CD14-positive monocyte (primary cell): ENCODE measurements around the gene S1PR4. TPM values are rescaled to one million over a fixed set of nuclear protein-coding genes. Genes with fewer than 3 reads are reported as not detected.

ENCODE experiments used
- DNase-seq, 3 donors: peaks; one replicate each; pipeline ENCODE4 v3.0.0-alpha.2; 2011 to 2022
- H2AFZ ChIP-seq: 2 replicates; pipeline ENCODE4 v1.6.0; 2012; ENCODE audit warnings: mild to moderate bottlenecking, low read depth, low read length, inconsistent platforms; ENCODE audit not compliant: insufficient read depth, poor library complexity, severe bottlenecking
- H3K27ac ChIP-seq, 2 donors: 1 replicate in 1 of 2; 2 replicates in 1 of 2; pipeline ENCODE4 v1.5.1; 2012 to 2013; ENCODE audit warnings: low read length in 2 of 2, control low read depth in 1 of 2, inconsistent platforms in 1 of 2, low read depth in 1 of 2, mild to moderate bottlenecking in 1 of 2
- H3K27me3 ChIP-seq, 2 donors: one replicate each; pipeline versions ENCODE4 v1.6.0 to v1.6.1; 2011 to 2013; ENCODE audit warnings: low read length in 2 of 2; ENCODE audit not compliant: control insufficient read depth in 2 of 2, insufficient read depth in 2 of 2
- H3K36me3 ChIP-seq, 2 donors: replicated peaks in 1 of 2; 1 replicate in 1 of 2; 2 replicates in 1 of 2; pipeline versions ENCODE4 v1.5.1 to v1.6.1; 2012 to 2013; ENCODE audit warnings: low read length in 2 of 2, control low read depth in 1 of 2, inconsistent platforms in 1 of 2, mild to moderate bottlenecking in 1 of 2; ENCODE audit not compliant: insufficient read depth in 2 of 2, control insufficient read depth in 1 of 2
- H3K4me1 ChIP-seq, 2 donors: 1 replicate in 1 of 2; 2 replicates in 1 of 2; pipeline versions ENCODE4 v1.5.1 to v1.6.1; 2012 to 2013; ENCODE audit warnings: low read length in 2 of 2, control low read depth in 1 of 2, inconsistent platforms in 1 of 2, mild to moderate bottlenecking in 1 of 2, moderate library complexity in 1 of 2; ENCODE audit not compliant: insufficient read depth in 2 of 2, control insufficient read depth in 1 of 2
- H3K4me2 ChIP-seq: replicated peaks from 2 replicates; pipeline ENCODE3; 2012; ENCODE audit warnings: low read length, moderate library complexity, mild to moderate bottlenecking; ENCODE audit not compliant: poor library complexity, severe bottlenecking; ENCODE audit errors: extremely low read depth
- H3K4me3 ChIP-seq, 3 experiments: fragments of 200-600 bp in 1 of 3; sonication (generic) in 1 of 3; replicated peaks in 1 of 3; 1 replicate in 2 of 3; 2 replicates in 1 of 3; pipeline ENCODE4 v1.5.1; 2011 to 2013; ENCODE audit warnings: low read length in 3 of 3, mild to moderate bottlenecking in 3 of 3, control low read depth in 2 of 3, low read depth in 2 of 3, inconsistent platforms in 1 of 3, moderate library complexity in 1 of 3
- H3K79me2 ChIP-seq: 2 replicates; pipeline ENCODE4 v1.6.0; 2012; ENCODE audit warnings: mild to moderate bottlenecking, control low read depth, inconsistent platforms, low read length, moderate library complexity; ENCODE audit not compliant: insufficient read depth
- H3K9ac ChIP-seq: 2 replicates; pipeline ENCODE4 v1.6.0; 2017; ENCODE audit warnings: low read length, mild to moderate bottlenecking; ENCODE audit not compliant: insufficient read depth, poor library complexity, severe bottlenecking
- H3K9me3 ChIP-seq, 2 donors: replicated peaks in 1 of 2; 1 replicate in 1 of 2; 2 replicates in 1 of 2; pipeline versions ENCODE4 v1.5.1 to v1.6.1; 2012 to 2013; ENCODE audit warnings: low read length in 2 of 2, control low read depth in 1 of 2; ENCODE audit not compliant: control insufficient read depth in 1 of 2, insufficient read depth in 1 of 2
- H4K20me1 ChIP-seq: 2 replicates; pipeline ENCODE4 v1.6.0; 2012; ENCODE audit warnings: mild to moderate bottlenecking, low read length, control low read depth, moderate library complexity; ENCODE audit not compliant: insufficient read depth
- H3K27ac Mint-ChIP-seq, 7 donors: one replicate each; pipeline ENCODE4 v1.8.0; 2020; ENCODE audit warnings: mild to moderate bottlenecking in 7 of 7, mixed read lengths in 7 of 7, moderate library complexity in 6 of 7, inconsistent platforms in 2 of 7
- H3K27me3 Mint-ChIP-seq, 3 donors: one replicate each; pipeline ENCODE4 v1.8.0; 2021 to 2022; ENCODE audit warnings: low read depth in 3 of 3, mild to moderate bottlenecking in 3 of 3, mixed read lengths in 3 of 3, moderate library complexity in 3 of 3, inconsistent platforms in 1 of 3
- H3K36me3 Mint-ChIP-seq, 2 donors: one replicate each; pipeline ENCODE4 v1.8.0; 2020; ENCODE audit warnings: mixed read lengths in 2 of 2, inconsistent platforms in 1 of 2, mild to moderate bottlenecking in 1 of 2
- H3K4me1 Mint-ChIP-seq: one replicate; pipeline ENCODE4 v1.8.0; 2020; ENCODE audit warnings: mild to moderate bottlenecking, mixed read lengths
- H3K4me3 Mint-ChIP-seq, 2 donors: one replicate each; pipeline ENCODE4 v1.8.0; 2020; ENCODE audit warnings: mild to moderate bottlenecking in 2 of 2, mixed read lengths in 2 of 2, moderate library complexity in 1 of 2
- H3K9me3 Mint-ChIP-seq, 7 donors: one replicate each; pipeline ENCODE4 v1.8.0; 2020 to 2022; ENCODE audit warnings: mixed read lengths in 7 of 7, mild to moderate bottlenecking in 6 of 7, moderate library complexity in 6 of 7, inconsistent platforms in 2 of 7
- WGBS: methylation state at CpG from one replicate; pipeline ENCODE4 v1.1.5; 2013; ENCODE audit warnings: missing lambda C conversion rate; ENCODE audit not compliant: insufficient coverage; 5-methylcytosine and 5-hydroxymethylcytosine counted together
- intact Hi-C, 2 donors: fragments of 100-400 bp; cut with micrococcal nuclease; formaldehyde crosslinking; loops; one replicate each; pipeline versions ENCODE4 v1.15.0 to v1.15.1; 2023
- polyA minus RNA-seq: library from RNA; depleted of rRNA, polyadenylated mRNA; stranded (reverse); fragments of >200 nt; gene quantifications from 2 replicates; pipeline ENCODE4 v1.2.3, GENCODE V29; 2012
- polyA plus RNA-seq, 3 donors: library from polyadenylated mRNA; depleted of rRNA in 1 of 3; unstranded in 2 of 3; stranded (reverse) in 1 of 3; fragments of 300-500 nt in 2 of 3; fragments of >200 nt in 1 of 3; fragmentation: Illumina TruSeq in 2 of 3; gene quantifications; 1 replicate in 2 of 3; 2 replicates in 1 of 3; pipeline ENCODE4 v1.2.3, GENCODE V29; 2012 to 2021
- total RNA-seq, 12 experiments: library from RNA in 1 of 12; stranded (reverse) in 1 of 12; fragments of 120-200 nt in 1 of 12; gene quantifications; one replicate each; pipeline ENCODE4 v1.2.4 and lab custom pipeline; 2013 to 2026; ENCODE audit warnings: mixed read lengths in 6 of 12, inconsistent platforms in 1 of 12
- TF ChIP-seq, protein P1 (sequence below): fragments of 200-600 bp; IDR thresholded peaks from one replicate; pipeline ENCODE4 v1.8.0; 2022; ENCODE audit warnings: antibody characterized with exemption, mild to moderate bottlenecking

Gene S1PR4, protein sequence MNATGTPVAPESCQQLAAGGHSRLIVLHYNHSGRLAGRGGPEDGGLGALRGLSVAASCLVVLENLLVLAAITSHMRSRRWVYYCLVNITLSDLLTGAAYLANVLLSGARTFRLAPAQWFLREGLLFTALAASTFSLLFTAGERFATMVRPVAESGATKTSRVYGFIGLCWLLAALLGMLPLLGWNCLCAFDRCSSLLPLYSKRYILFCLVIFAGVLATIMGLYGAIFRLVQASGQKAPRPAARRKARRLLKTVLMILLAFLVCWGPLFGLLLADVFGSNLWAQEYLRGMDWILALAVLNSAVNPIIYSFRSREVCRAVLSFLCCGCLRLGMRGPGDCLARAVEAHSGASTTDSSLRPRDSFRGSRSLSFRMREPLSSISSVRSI
- total RNA-seq (2013), result 92.2 TPM
- polyA plus RNA-seq (100 to 1,000 TPM in 2 of 3 donors, 10 to 100 TPM in 1; 28.5 to 131 (median 105) TPM), polyA minus RNA-seq (112 and 160 TPM in 2 replicates), total RNA-seq (lab: John Stamatoyannopoulos, UW) (2.2 to 51.8 (median 26.6) reads per million in 11 experiments)

DNA sequence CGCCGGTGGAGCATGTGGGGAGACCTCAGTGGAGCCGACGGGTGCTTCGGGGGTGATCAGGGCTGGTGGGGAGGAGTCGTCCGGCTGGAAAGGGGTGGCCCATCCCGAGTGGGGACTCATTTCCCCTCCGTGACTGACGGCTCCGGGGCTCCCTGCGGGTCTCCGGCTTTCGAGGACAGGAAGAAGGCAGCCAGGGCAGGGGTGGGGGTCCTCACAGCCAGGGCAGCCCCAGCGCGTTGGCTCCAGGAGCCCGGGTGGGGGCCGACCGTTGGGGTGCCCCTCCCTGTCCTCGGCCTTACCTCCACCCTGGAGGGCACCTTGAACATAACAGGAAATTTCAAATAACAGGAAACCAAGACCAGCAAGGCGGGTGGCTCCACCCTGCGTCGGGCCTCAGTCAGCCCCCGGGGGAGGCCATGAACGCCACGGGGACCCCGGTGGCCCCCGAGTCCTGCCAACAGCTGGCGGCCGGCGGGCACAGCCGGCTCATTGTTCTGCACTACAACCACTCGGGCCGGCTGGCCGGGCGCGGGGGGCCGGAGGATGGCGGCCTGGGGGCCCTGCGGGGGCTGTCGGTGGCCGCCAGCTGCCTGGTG lies at the start of gene S1PR4:
Gene S1PR4, plus strand, starts transcription at position 393 of the 596 bp plus-strand sequence. Its CDS starts 24 bp downstream, at position 417.
- H3K9me3 Mint-ChIP-seq, result peaks cover 0 to 3% (median 0%) of the 10 kb centered on the region in 7 donors
- H3K27ac ChIP-seq, result peak within 1 kb of the TSS; percentile 87 to 91
- peaks cover 31% of the 10 kb centered on the region for H4K20me1 ChIP-seq
- peaks cover 58 to 71% of the 10 kb centered on the region in 2 donors for H3K4me1 ChIP-seq
- H3K36me3 Mint-ChIP-seq, result peaks cover 8 to 11% of the 10 kb centered on the region in 2 donors
- peaks cover 38% of the 10 kb centered on the region for H3K4me1 Mint-ChIP-seq
- peak within 1 kb of the TSS; percentile 64 to 94 (median 90) for H3K4me3 ChIP-seq
- under 1% methylated on average over 37 of the region's 42 CpGs for WGBS
- peak; percentile 36 to 45 (median 39) for DNase-seq
- peak within 1 kb of the TSS; percentile 92 to 99 for H3K4me3 Mint-ChIP-seq
- peak within 1 kb of the TSS; percentile 85 for H3K4me2 ChIP-seq
- H2AFZ ChIP-seq, result peak within 1 kb of the TSS; percentile 71
- intact Hi-C loops, result loop anchor here in 1 of 2 donors (5.0 kb wide), 1 partner anchor 36 kb away; no protein-coding TSS in a partner anchor
- H3K79me2 ChIP-seq, result peaks cover 70% of the 10 kb centered on the region
- TF ChIP-seq, protein P1, sequence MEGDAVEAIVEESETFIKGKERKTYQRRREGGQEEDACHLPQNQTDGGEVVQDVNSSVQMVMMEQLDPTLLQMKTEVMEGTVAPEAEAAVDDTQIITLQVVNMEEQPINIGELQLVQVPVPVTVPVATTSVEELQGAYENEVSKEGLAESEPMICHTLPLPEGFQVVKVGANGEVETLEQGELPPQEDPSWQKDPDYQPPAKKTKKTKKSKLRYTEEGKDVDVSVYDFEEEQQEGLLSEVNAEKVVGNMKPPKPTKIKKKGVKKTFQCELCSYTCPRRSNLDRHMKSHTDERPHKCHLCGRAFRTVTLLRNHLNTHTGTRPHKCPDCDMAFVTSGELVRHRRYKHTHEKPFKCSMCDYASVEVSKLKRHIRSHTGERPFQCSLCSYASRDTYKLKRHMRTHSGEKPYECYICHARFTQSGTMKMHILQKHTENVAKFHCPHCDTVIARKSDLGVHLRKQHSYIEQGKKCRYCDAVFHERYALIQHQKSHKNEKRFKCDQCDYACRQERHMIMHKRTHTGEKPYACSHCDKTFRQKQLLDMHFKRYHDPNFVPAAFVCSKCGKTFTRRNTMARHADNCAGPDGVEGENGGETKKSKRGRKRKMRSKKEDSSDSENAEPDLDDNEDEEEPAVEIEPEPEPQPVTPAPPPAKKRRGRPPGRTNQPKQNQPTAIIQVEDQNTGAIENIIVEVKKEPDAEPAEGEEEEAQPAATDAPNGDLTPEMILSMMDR, result no peak
- H3K9me3 ChIP-seq, result no peaks in the 10 kb centered on the region
- no peaks in the 10 kb centered on the region for H3K27me3 ChIP-seq
- peak within 1 kb of the TSS; percentile 93 to 99 (median 96) for H3K27ac Mint-ChIP-seq
- H3K27me3 Mint-ChIP-seq, result peaks cover 0 to 10% (median 0%) of the 10 kb centered on the region in 3 donors
- peaks cover 0 to 5% of the 10 kb centered on the region in 2 donors for H3K36me3 ChIP-seq
- H3K9ac ChIP-seq, result peak within 1 kb of the TSS; percentile 90

DNA sequence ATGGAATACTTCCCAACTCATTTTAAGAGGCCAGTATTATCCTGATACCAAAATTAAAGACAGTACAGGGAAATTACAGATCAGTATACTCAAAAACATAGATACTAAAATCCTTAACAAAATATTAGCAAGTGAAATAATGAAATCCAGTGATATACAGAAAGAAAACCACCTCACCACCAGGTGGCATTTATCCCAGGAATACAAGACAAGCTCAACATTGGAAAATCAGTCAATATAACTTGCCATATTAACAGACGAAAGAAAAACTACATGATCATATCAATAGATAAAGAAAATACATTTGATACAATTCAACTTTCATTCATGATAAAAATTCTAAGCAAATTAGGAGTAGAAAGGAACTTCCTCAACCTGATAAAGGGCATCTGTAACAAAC lies 49.5 kb upstream of the S1PR4 start:
- peak in 2 of 3 donors; percentile 40 to 46 for DNase-seq
- Histone ChIP-seq H3K27ac (no peak overlapping the region), H2AFZ (no peak overlapping the region), H3K4me1 (peaks cover 32 to 35% of the 10 kb centered on the region in 2 donors), H3K4me2 (no peak overlapping the region), H3K79me2 (no peaks in the 10 kb centered on the region), H3K9me3 (no peaks in the 10 kb centered on the region), H4K20me1 (no peaks in the 10 kb centered on the region), H3K27me3 (no peaks in the 10 kb centered on the region), H3K36me3 (no peaks in the 10 kb centered on the region), H3K9ac (no peak overlapping the region), H3K4me3 (no peak overlapping the region)
- intact Hi-C loops, result loop anchor here (5.0 kb wide), 1 partner anchor 33 kb away; no protein-coding TSS in a partner anchor
- Mint-ChIP-seq H3K27me3 (peaks cover 0 to 3% (median 0%) of the 10 kb centered on the region in 3 donors), H3K36me3 (no peaks in the 10 kb centered on the region), H3K4me1 (peaks cover 38% of the 10 kb centered on the region), H3K27ac (no peak overlapping the region), H3K9me3 (no peaks in the 10 kb centered on the region), H3K4me3 (no peak overlapping the region)
- TF ChIP-seq, protein P1, result peak; percentile 61
- WGBS, result no CpG with 5 or more reads among the region's 1 CpG
